ENCODE measurements around the gene HDAC4. TPM values are rescaled to one million over a fixed set of nuclear protein-coding genes. Genes with fewer than 3 reads are reported as not detected.

HDAC4 gene
- total and polyA plus RNA-seq, 9 donors, result 7.0 to 74.0 (median 46.3) TPM

DNA sequence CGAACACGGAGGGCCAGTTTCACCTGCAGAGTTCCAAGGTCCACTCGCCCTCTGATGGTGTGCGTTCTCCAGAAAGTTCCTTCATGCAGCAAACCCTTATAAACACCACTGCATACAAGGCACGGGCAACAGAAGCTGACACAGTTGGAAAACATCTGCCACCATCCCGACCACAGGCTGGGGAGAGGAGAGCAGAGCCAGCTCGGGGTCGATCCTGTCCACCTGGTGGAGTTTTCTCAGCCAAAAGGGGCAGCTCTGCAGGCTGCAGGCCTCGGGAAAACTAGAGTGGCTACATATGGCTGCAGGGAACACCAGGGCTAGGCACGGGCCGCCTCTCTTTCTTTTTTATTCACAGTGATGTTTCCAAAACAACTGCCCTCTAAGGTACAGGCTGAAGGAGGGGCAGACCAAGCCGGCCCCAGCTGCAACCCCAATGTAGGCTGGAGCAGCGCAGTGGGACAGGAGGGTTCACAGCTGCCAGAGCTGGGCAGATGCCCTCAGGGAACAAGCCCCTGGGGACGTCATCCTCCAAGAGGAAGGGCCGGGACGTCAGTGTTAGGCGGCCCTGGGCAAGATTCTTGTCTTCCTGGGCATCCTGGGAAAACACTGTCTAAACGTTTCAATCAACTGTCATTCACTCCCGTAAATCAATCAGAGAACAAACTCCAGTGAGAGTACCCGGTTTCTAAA lies 278.3 kb downstream of the HDAC4 start:
- no peak for TF ChIP-seq POLR2A (IDR thresholded peaks at IDR 0.05)
- TF ChIP-seq, protein P1, sequence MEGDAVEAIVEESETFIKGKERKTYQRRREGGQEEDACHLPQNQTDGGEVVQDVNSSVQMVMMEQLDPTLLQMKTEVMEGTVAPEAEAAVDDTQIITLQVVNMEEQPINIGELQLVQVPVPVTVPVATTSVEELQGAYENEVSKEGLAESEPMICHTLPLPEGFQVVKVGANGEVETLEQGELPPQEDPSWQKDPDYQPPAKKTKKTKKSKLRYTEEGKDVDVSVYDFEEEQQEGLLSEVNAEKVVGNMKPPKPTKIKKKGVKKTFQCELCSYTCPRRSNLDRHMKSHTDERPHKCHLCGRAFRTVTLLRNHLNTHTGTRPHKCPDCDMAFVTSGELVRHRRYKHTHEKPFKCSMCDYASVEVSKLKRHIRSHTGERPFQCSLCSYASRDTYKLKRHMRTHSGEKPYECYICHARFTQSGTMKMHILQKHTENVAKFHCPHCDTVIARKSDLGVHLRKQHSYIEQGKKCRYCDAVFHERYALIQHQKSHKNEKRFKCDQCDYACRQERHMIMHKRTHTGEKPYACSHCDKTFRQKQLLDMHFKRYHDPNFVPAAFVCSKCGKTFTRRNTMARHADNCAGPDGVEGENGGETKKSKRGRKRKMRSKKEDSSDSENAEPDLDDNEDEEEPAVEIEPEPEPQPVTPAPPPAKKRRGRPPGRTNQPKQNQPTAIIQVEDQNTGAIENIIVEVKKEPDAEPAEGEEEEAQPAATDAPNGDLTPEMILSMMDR (IDR thresholded peaks at IDR 0.05), result no peak
- H3K9me3 ChIP-seq, result no peaks in the 10 kb centered on the region
- intact Hi-C loops (cut with DNase I), result no loop called here
- no peaks in the 10 kb centered on the region for H3K36me3 ChIP-seq
- WGBS, 3 donors, result 27 to 53% (median 31%) methylated on average over 20 of the region's 20 CpGs
- no peak overlapping the region for H3K4me3 ChIP-seq
- peaks cover 10% of the 10 kb centered on the region for H3K4me1 ChIP-seq (ENCODE audit: insufficient read depth)
- H3K27ac ChIP-seq, result no peak overlapping the region
- no peaks in the 10 kb centered on the region for H3K27me3 ChIP-seq
- DNase-seq, result no peak

DNA sequence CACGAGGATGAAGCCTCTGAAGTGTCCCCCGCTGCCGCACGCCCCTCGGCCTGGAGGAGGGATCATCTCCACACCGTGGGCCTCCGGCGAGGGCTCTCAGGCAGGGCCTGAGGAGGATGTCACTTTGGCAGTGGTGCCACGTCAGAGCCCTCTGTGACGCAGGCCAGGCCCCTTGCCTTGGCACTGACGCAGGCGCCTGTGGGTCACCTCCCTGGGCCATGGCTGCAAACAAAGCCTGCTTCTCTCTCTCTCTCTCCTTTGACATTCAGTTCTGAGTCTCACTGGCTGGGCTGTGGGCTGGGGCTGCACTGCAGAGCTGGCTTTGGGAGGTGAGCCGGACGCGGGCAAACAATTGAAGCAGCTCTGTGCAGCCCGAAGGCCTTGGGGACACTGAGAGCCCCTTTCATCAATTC lies 279.2 kb downstream of the HDAC4 start:
- 44 to 65% (median 57%) methylated on average over 16 of the region's 16 CpGs for WGBS, 3 donors
- intact Hi-C loops (cut with DNase I), result no loop called here
- TF ChIP-seq EP300 (IDR thresholded peaks at IDR 0.05) (no peak), POLR2A (IDR thresholded peaks at IDR 0.05) (no peak)
- TF ChIP-seq, protein P1 (IDR thresholded peaks at IDR 0.05), result no peak
- H3K4me3 ChIP-seq, result no peak overlapping the region
- H3K27ac ChIP-seq, result no peak overlapping the region
- H3K9me3 ChIP-seq, result no peaks in the 10 kb centered on the region
- peaks cover 10% of the 10 kb centered on the region for H3K4me1 ChIP-seq (ENCODE audit: insufficient read depth)
- peak in 4 of 5 donors; percentile 38 to 65 (median 53) for DNase-seq
- no peaks in the 10 kb centered on the region for H3K36me3 ChIP-seq
- no peaks in the 10 kb centered on the region for H3K27me3 ChIP-seq

DNA sequence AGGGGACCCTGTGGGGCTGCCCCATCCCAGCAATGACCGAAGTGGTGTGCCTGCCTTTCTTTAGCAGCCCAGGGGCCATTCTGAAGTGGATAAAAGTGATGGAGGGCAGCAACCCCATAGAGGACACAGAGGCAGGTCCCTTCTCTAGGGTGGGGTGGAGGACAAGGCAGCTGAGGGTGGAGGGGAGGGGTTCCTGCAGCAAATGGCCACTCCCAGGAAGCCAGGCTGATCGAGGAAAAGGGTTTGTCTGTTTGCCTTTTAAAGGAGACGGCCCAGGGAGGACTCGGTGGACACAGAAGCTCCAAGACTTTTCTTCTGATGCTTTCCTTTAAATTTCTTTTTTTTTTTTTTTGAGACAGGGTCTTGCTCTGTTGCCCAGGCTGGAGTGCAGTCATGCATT lies 280.2 kb downstream of the HDAC4 start:
- H3K4me1 ChIP-seq (ENCODE audit: insufficient read depth), result peaks cover 10% of the 10 kb centered on the region
- H3K36me3 ChIP-seq, result no peaks in the 10 kb centered on the region
- H3K27me3 ChIP-seq, result no peaks in the 10 kb centered on the region
- H3K27ac ChIP-seq, result no peak overlapping the region
- no peaks in the 10 kb centered on the region for H3K9me3 ChIP-seq
- no peak for DNase-seq
- intact Hi-C loops (cut with DNase I), result no loop called here
- no peak for TF ChIP-seq POLR2A (IDR thresholded peaks at IDR 0.05)
- no peak for TF ChIP-seq EP300 (IDR thresholded peaks at IDR 0.05)
- TF ChIP-seq, protein P1 (IDR thresholded peaks at IDR 0.05), result no peak
- H3K4me3 ChIP-seq, result no peak overlapping the region
- WGBS, 3 donors, result 67 to 69% (median 67%) methylated on average over 4 of the region's 4 CpGs

DNA sequence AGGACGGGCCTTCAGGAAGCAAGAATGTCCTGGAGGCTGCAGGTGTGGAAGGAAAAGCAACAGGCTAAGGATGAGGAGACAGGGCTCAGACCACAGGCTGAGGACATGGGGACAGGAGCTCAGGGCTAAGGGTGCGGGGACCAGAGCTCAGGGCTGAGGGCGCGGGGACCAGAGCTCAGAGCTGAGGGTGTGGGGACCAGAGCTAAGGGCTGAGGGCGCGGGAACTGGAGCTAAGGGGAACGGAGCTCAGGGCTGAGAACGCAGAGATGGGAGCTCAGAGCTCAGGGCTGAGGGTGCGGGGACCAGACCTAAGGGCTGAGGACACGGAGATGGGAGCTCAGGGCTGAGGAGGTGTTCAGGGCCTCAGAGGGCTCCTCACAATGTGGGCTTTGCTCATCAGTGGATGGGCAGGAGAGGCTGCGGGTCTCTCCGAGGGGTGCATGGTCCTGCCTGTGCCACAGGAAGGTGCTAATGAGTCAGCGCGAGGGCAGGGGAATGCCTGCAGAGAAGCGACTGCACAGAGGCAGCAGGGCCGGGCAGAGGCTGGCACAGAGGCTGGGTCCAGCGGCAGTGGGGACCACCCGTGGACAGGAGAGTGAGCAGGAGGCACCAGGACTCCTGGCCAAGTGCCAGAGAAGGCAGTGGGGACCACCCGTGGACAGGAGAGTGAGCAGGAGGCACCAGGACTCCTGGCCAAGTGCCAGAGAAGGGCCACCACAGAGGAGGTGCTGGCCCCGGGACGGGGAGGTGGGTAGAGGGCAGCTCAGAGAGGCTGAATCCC lies 281.3 kb downstream of the HDAC4 start:
- no peaks in the 10 kb centered on the region for H3K27me3 ChIP-seq
- H3K27ac ChIP-seq, result no peak overlapping the region
- 91 to 95% (median 94%) methylated on average over 21 of the region's 21 CpGs for WGBS, 3 donors
- no peak for TF ChIP-seq EP300 (IDR thresholded peaks at IDR 0.05)
- TF ChIP-seq, protein P1 (IDR thresholded peaks at IDR 0.05), result no peak
- TF ChIP-seq POLR2A (IDR thresholded peaks at IDR 0.05), result no peak
- no peaks in the 10 kb centered on the region for H3K9me3 ChIP-seq
- H3K4me3 ChIP-seq, result no peak overlapping the region
- H3K36me3 ChIP-seq, result no peaks in the 10 kb centered on the region
- no peak for DNase-seq
- intact Hi-C loops (cut with DNase I), result no loop called here
- peaks cover 15% of the 10 kb centered on the region for H3K4me1 ChIP-seq (ENCODE audit: insufficient read depth)
